Measurements from ENCODE around the gene C14orf132. TPM values are rescaled to one million over a fixed set of nuclear protein-coding genes. Genes with fewer than 3 reads are reported as not detected.
"Not testable (repeated sequence)": the region's sequence is repeated elsewhere in the genome, so short reads cannot be mapped to it uniquely, and the experiment has no call there.

Gene C14orf132
- total RNA-seq (2014; rRNA removed; shearing (Covaris generic)) = 3.0 TPM in 2 replicates

DNA sequence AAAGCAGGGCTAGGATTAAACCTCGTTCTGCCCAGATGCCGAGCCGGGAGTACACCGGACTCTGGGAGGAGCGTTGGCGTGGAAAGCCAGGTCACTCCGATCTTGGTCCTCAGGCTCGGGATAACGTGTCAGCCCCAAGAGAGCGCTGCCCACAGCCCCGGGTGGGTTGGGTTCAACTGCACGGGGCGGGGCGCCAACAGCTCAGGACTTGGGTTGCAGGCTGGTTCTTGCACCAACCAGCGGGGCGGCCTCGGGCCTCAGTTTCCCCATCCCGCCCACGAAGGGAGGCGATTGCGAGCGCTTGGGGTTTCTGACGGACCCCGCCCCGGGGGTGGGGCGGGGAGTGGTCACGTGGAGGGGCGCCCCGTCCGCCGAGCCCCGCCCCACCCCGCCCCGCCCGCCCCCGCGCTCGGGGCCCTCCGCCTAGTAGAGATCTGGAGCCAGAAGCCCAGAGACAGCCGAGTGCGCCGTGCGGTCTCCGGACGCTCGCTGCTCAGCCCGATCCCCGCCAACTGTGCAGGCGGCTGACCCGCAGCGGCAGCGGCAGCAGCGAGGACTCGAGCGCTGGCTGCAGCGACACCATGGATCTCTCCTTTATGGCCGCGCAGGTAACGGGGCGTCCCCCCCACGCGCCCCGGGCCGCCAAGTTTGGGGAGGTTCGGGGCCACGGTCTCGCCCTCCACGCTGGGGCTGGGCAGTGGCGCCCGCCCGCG is at the start of gene C14orf132:
C14orf132 (plus strand) TSS at position 443 of the 713 bp plus-strand sequence; CDS start at position 582, 139 bp downstream.
- no peaks in the 10 kb centered on the region for H3K36me3 ChIP-seq
- no peak within 1 kb of the TSS for H3K27ac ChIP-seq
- no peaks in the 10 kb centered on the region for H3K9me3 ChIP-seq (replicated peaks)
- H3K4me3 ChIP-seq = peak within 1 kb of the TSS; percentile 62
- H3K27me3 ChIP-seq (replicated peaks) = peaks cover 17% of the 10 kb centered on the region
- peaks cover 17% of the 10 kb centered on the region for H3K4me1 ChIP-seq (replicated peaks)
- DNase-seq (ENCODE audit: low read depth in 1 of 2, low spot score in 2 of 2) = peak; percentile 43 to 64

DNA sequence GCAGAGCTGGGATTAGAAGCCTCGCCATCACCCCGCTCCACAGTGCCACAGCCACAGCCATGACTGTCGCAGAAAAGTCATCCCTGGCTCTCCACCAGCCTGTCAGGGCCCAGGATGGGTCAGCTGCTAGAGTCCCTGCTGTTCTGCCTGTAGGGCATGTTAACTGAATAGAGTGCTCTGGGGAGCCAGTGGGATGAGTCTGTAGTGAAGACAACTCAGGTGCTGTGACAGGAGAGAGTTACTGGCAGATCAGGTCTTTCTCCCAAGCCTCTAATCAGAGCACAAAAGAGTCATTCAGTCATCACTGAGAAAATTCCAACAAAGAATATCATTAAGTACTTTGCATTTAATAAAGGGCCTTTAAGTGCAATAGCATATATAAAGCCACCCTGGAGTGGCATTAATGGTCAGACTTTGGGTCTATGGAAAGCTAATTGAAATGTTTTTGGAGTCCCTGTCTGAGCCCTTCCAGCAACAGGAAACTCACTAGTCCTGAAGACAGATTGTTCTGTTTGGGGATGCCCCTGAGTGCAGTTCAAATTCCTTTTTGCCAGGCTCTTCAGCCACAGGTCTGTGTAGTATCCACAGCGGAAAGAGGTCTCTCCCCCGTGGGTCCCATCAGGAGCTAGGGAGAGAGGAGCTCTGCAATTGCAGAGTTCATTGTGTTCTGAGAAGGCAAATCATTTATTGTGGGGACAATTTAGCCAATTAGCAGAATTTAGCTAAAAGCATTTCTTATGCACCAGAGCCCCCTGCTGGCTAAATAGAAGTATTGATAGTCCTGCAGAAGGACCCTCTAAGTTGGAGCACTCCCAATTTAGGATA is 45.2 kb upstream of the C14orf132 start:
- peaks cover 6% of the 10 kb centered on the region for H3K27me3 ChIP-seq (replicated peaks)
- H3K4me1 ChIP-seq (replicated peaks) = no peaks in the 10 kb centered on the region
- no peak overlapping the region for H3K4me3 ChIP-seq
- H3K36me3 ChIP-seq = no peaks in the 10 kb centered on the region
- no peaks in the 10 kb centered on the region for H3K9me3 ChIP-seq (replicated peaks)
- DNase-seq (ENCODE audit: low read depth in 1 of 2, low spot score in 2 of 2) = peak in 1 of 2 experiments; percentile 34
- no peak overlapping the region for H3K27ac ChIP-seq

DNA sequence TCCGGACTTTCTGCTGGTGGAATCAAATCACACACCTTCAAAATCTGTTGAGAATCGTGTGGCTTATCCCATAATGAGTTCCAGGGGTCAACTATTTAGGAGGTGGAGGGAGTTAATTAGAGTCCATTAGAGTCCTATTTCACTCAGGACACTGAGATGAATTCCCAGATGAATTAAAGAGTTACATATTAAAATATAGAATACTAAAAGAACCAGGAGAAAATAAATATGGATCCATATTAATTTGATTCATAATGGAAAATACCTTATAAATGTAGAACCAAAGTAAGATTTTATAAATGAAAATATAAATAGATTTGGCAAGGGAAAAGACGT is 44.6 kb upstream of the C14orf132 start:
- Histone ChIP-seq H3K4me3 (no peak overlapping the region), H3K27ac (no peak overlapping the region), H3K36me3 (no peaks in the 10 kb centered on the region), H3K27me3 (replicated peaks) (peaks cover 6% of the 10 kb centered on the region), H3K9me3 (replicated peaks) (no peaks in the 10 kb centered on the region), H3K4me1 (replicated peaks) (no peaks in the 10 kb centered on the region)
- no peak for DNase-seq (ENCODE audit: low read depth in 1 of 2, low spot score in 2 of 2)

DNA sequence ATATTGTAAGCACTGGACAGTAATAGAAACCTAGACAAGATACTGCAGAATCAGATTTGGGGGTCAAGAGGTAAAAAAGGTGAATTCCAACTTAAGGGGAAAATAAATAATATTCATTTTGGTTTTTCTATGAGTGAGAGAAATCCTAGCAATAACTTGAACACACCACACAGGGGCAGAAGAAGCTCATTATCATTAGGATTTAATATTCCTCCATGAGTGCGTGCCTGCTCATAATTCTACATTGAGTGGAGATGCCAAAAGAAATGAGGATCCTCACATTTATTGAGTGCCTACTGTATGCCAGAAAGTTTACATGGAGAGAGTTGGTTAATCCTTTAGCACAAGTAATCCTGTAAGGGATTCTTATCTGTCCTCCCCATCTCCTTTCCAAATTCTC is 40.5 kb upstream of the C14orf132 start:
- Histone ChIP-seq H3K4me3 (no peak overlapping the region), H3K27ac (no peak overlapping the region), H3K9me3 (replicated peaks) (no peaks in the 10 kb centered on the region)

DNA sequence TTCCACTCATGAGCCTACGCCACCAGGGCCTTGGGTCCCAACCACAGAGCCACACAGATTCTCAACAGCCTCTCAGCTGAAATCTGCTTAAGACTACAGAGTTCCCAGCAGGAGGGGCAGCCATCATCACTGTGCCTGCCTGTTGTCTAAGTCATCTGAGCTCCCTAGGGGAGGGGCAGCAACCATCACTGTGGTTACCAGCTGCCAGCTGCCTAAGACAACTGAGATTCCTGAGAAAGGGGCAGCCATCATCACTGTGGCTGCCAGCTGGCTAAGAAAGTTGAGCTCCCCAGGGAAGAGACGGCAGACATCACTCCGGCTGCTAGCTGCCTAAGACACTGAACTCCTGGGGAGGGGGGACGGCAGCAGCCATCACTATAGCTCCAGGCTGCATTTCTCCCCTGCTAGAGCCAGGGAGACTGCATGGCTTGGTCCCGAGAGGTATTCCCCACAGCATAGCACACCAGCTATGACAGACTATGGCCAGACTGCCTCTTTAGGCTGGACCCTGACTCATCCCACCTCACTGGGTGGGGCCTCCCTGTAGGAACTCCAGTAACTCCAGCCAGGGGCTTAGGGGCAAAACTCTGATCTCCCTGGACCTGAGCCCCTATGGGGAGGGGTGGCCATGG is 37.2 kb upstream of the C14orf132 start:
- Histone ChIP-seq H3K27ac (no peak overlapping the region), H3K9me3 (replicated peaks) (no peaks in the 10 kb centered on the region), H3K4me3 (no peak overlapping the region), H3K4me1 (replicated peaks) (no peaks in the 10 kb centered on the region), H3K36me3 (no peaks in the 10 kb centered on the region), H3K27me3 (replicated peaks) (peaks cover 3% of the 10 kb centered on the region)
- DNase-seq (ENCODE audit: low read depth in 1 of 2, low spot score in 2 of 2) = no peak

More for the DNA sequence above, 40.5 kb upstream of the C14orf132 start:
- H3K4me1 ChIP-seq (replicated peaks) = no peaks in the 10 kb centered on the region
- peaks cover 6% of the 10 kb centered on the region for H3K27me3 ChIP-seq (replicated peaks)
- no peak for DNase-seq (ENCODE audit: low read depth in 1 of 2, low spot score in 2 of 2)
- no peaks in the 10 kb centered on the region for H3K36me3 ChIP-seq

DNA sequence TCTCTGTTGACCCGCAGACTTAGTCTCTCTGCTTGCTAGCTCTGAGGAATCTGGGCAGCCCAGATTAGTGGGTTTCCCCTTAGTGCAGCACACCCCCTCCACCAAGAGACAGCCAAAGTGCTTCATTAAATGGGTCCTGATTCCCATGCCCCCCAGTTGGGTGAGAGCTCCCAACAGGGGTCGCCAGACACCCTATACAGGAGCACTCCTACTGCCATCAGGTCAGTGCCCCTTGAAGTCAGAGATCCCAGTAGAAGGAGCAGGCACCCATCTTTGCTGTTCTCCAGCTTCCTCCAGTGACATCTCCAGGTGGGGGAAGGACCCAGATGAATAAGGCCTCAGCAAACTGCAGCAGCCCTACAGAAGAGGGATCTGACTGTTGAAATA is 36.7 kb upstream of the C14orf132 start:
- H3K4me1 ChIP-seq (replicated peaks) = no peaks in the 10 kb centered on the region
- no peak for DNase-seq (ENCODE audit: low read depth in 1 of 2, low spot score in 2 of 2)
- peaks cover 3% of the 10 kb centered on the region for H3K27me3 ChIP-seq (replicated peaks)
- H3K36me3 ChIP-seq = no peaks in the 10 kb centered on the region
- H3K27ac ChIP-seq = no peak overlapping the region
- no peak overlapping the region for H3K4me3 ChIP-seq
- H3K9me3 ChIP-seq (replicated peaks) = no peaks in the 10 kb centered on the region

DNA sequence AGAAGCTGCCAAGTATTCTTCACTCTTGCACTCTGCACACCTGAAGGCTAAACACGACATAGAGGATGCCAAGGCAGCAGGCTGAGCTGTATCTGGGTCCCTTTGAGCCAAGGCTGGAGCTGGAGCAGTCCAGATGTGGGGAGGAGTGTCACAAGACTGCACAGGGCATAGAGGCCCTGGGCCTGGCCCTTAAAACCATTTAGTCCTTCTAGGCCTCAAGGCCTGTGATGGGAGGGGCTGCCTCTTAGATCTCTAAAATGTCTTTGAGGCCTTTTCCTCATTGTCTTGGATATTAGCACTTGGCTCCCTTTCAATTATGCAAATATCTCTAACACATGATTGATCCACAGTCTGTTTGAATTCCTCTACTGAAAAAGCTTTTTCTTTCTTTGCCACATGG is 28.0 kb upstream of the C14orf132 start:
- H3K4me3 ChIP-seq = no peak overlapping the region
- DNase-seq (ENCODE audit: low read depth in 1 of 2, low spot score in 2 of 2) = no peak
- H3K36me3 ChIP-seq = no peaks in the 10 kb centered on the region
- H3K9me3 ChIP-seq (replicated peaks) = no peaks in the 10 kb centered on the region
- no peak overlapping the region for H3K27ac ChIP-seq
- peaks cover 4% of the 10 kb centered on the region; the same call in 1 of the 2 replicates for H3K27me3 ChIP-seq (replicated peaks)
- no peaks in the 10 kb centered on the region for H3K4me1 ChIP-seq (replicated peaks)

DNA sequence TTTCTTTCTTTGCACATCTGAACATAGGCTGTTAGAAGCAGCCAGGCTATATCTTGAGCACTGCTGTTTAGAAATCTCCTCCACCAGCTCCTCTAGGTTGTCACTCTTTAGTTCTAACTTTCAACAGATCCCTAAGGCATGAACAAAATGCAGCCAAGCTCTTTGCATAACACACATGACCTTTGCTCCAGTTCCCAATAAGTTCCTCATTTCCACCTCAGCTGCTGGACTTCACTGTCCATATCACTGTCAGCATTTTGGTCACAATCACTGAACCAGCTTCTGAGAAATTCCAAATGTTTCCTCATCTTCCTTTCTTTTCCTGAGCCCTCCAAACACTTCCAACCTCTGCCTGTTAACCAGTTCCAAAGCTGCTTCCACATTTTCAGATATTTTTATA is 27.6 kb upstream of the C14orf132 start:
- no peak for DNase-seq (ENCODE audit: low read depth in 1 of 2, low spot score in 2 of 2)
- Histone ChIP-seq H3K27me3 (replicated peaks) (peaks cover 6% of the 10 kb centered on the region; the same call in 1 of the 2 replicates), H3K4me3 (no peak overlapping the region), H3K4me1 (replicated peaks) (no peaks in the 10 kb centered on the region), H3K27ac (no peak overlapping the region), H3K9me3 (replicated peaks) (no peaks in the 10 kb centered on the region), H3K36me3 (no peaks in the 10 kb centered on the region)

DNA sequence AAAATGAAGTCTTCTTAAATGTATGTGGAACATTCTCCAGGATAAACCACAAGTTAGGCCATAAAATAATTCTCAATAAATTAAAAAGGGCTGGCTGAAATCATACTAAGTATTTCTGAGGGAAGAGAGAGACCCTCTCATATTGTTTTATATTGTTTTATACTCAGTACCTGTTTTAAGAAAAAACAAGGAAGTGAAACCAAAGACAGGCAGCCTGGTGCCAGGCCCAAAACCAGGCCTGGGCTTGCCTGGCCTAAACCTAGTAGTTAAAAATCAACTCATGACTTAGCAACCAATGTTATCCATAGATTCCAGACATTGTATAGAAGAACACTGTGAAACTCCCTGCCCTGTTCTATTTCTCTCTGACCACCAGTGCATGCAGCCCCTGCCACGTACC is 26.4 kb upstream of the C14orf132 start:
- not testable (repeated sequence) for H3K4me3 ChIP-seq; H3K9me3 ChIP-seq (replicated peaks); H3K4me1 ChIP-seq (replicated peaks); H3K27ac ChIP-seq; H3K36me3 ChIP-seq; H3K27me3 ChIP-seq (replicated peaks); DNase-seq (ENCODE audit: low read depth in 1 of 2, low spot score in 2 of 2)

DNA sequence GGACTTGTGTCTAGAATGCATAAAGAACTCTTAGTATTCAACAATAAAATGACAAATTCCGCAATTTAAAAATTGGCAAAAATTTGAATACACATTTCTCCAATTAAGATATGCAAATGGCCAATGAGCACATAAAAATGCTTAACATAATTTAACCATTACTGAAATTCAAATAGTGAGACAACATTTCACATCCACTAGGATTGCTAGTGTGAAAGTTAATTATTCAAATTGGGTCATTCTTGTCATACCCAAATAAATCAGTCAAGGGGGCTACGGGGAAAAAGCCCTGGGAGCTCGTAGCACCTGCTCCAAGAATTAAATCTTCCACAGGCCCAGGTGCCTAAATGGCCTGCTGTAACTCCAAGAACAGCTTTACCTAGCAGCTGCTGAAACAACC is 25.0 kb upstream of the C14orf132 start:
- H3K36me3 ChIP-seq = no peaks in the 10 kb centered on the region
- DNase-seq (ENCODE audit: low read depth in 1 of 2, low spot score in 2 of 2) = no peak
- no peaks in the 10 kb centered on the region for H3K4me1 ChIP-seq (replicated peaks)
- no peak overlapping the region for H3K4me3 ChIP-seq
- H3K9me3 ChIP-seq (replicated peaks) = no peaks in the 10 kb centered on the region
- no peak overlapping the region for H3K27ac ChIP-seq
- H3K27me3 ChIP-seq (replicated peaks) = peaks cover 6% of the 10 kb centered on the region; the same call in 1 of the 2 replicates

DNA sequence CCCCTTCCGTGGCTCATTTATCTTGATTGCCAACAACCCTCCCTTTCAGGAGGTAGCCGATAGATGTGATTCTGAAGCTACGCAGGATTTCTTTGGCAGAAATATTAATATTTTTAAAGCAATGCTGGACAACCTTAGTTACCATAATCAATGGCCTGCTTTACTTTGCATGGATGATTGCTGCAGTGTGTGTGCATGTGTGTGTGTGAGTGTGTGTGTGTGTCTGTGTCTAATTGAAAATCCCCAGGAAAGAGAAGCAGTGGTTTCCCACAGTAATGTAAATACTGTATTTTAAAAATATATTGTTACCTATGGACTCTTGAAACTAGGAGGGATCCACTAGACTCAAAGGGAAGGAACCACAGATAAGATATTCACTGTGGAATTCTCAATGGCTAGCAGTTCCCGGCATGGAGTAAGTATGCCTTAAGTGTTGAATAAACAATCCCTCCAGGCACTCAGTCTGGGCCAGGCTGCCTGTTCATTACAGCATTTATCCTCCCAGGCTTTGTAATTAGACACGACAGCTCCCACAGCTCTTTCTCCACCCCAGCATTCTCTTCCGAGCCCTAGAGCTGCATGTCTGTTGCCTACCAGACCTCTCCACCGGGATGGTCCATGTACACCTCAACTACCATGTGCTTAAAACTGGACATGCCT is 22.5 kb upstream of the C14orf132 start:
- H3K36me3 ChIP-seq = no peaks in the 10 kb centered on the region
- no peak overlapping the region for H3K27ac ChIP-seq
- no peak for DNase-seq (ENCODE audit: low read depth in 1 of 2, low spot score in 2 of 2)
- H3K4me1 ChIP-seq (replicated peaks) = no peaks in the 10 kb centered on the region
- H3K27me3 ChIP-seq (replicated peaks) = peaks cover 6% of the 10 kb centered on the region; the same call in 1 of the 2 replicates
- H3K4me3 ChIP-seq = no peak overlapping the region
- no peaks in the 10 kb centered on the region for H3K9me3 ChIP-seq (replicated peaks)

DNA sequence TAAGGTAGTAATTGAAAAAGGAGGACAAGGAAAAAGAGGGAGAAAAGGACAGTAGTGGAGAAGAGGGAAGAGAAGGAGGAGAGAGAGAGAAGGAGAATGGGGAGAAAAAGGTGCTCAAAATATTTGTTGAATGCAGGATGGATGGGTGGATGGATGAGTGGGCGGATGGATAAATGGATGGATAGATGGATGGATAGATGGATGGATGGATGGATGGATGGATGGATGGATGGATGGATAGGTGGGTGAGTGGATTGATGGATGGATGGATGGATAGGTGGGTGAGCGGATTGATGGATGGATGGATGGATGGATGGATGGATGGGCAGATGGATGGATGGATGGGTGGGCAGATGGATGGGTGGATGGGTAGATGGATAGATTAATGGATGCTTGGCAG is 21.3 kb upstream of the C14orf132 start:
- peaks cover 6% of the 10 kb centered on the region; the same call in 1 of the 2 replicates for H3K27me3 ChIP-seq (replicated peaks)
- H3K27ac ChIP-seq = no peak overlapping the region
- H3K9me3 ChIP-seq (replicated peaks) = no peaks in the 10 kb centered on the region
- no peaks in the 10 kb centered on the region for H3K36me3 ChIP-seq
- no peak for DNase-seq (ENCODE audit: low read depth in 1 of 2, low spot score in 2 of 2)
- no peaks in the 10 kb centered on the region for H3K4me1 ChIP-seq (replicated peaks)
- H3K4me3 ChIP-seq = no peak overlapping the region

DNA sequence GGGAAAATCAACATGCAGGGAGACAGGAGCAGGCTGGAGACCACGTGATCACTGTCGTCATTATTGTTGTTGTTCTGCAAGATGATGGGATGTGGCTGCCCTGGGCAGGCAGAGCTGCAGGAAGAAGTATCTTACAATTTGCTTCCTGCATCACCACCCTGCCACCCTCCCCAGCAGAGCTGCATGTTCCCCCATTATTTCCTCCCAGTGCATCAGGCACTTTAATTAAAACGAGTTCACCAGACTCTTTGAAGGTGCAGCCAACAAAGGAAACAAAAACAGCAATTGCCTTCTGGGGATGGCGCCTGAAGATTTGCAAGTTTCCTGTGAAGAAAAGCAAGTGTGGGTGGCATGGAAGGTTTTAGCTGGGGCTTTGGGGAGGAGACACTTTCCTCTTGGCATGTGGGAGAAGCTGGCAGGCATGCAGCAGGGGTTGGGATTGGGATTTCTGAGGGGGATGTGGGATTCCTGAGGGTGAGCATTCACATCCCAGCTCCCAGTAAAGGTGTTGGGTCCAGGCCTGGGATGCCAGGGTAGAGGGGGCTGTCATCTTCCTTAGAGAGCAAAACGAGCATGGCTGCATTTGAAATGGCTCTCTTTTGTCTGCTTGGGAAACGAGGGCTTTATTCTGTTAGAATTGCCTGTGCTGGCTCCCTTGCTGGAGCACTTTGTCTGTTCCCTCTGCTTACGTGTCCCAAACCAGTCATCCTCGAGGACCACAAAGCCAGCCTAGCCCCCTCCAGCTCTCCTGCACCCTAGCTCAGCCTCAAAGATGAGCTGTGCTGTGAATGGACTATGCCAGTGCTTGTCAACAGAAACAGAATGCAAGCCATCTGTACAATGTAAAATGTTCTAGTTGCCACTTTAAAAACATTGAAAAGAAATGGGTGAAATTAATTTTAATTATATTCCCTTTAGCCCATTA is 11.5 kb upstream of the C14orf132 start:
- H3K9me3 ChIP-seq (replicated peaks) = no peaks in the 10 kb centered on the region

More for the DNA sequence above, 11.5 kb upstream of the C14orf132 start:
- no peaks in the 10 kb centered on the region for H3K36me3 ChIP-seq
- H3K4me3 ChIP-seq = no peak overlapping the region
- peaks cover 3% of the 10 kb centered on the region; the same call in 1 of the 2 replicates for H3K27me3 ChIP-seq (replicated peaks)
- DNase-seq (ENCODE audit: low read depth in 1 of 2, low spot score in 2 of 2) = no peak
- no peak overlapping the region for H3K27ac ChIP-seq
- no peaks in the 10 kb centered on the region for H3K4me1 ChIP-seq (replicated peaks)

All from SJSA1 (cell line).